KG1 (cell line): ENCODE data around the gene PPIA.

ENCODE experiments used
- DNase-seq: peaks from one replicate; lab custom pipeline; 2025; lab: John Stamatoyannopoulos, UW

The PPIA gene

GRCh38 chr7:44796504-44797328 lies at the start of gene PPIA:
Gene PPIA (plus strand): TSS chr7:44796681. CDS start chr7:44796725, 44 bp downstream.
- peak; percentile 85 for DNase-seq

DNA sequence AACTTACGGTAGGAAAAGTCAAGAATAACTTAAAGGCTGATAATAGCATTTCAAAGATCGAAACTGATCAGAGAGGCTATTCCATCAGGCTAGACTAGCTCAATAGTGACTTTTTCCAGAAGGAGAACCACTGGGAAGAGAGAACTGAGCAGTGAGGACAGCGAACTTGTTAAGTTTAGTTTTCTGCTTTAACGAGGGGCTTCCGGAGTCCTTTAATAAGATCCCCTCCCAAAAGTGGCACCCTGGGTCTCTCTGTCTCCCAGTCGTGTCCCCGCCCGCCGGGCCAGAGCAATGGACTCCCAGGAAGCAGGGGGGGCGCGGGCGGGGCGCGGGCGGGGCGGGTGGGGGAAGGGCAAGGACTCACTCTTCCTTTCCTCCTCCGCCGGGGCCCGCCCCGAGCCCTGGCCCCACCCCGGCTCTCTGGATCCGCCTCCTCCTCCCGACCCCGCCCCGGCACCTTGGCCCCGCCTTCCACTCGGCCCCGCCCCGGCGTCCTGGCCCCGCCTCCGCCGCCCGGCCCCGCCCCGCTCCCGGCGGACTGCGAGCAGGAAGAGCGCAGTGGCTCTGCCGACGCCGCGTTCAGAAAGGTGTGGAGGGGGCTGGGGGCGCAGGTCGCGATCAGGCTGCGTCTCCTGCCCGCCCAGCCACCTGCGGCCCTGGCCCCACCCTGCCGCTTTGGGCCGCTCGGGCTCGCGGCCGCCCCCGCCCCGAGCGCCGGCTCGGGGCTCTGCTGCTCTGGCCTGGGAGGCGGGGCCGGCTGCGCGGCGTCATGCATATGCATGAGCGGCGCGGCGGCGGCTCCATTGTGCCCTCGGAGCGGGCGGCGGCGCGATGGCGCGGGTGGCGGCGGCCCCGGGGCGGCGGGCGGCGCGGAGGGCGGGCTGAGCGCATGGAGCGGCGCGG lies 48.2 kb upstream of the PPIA start, which contains the start of gene ZMIZ2:
ZMIZ2 (plus strand) TSS at position 803 of the 903 bp plus-strand sequence. CDS start 7,403 bp downstream, outside the sequence.
- DNase-seq = peak; percentile 60

DNA sequence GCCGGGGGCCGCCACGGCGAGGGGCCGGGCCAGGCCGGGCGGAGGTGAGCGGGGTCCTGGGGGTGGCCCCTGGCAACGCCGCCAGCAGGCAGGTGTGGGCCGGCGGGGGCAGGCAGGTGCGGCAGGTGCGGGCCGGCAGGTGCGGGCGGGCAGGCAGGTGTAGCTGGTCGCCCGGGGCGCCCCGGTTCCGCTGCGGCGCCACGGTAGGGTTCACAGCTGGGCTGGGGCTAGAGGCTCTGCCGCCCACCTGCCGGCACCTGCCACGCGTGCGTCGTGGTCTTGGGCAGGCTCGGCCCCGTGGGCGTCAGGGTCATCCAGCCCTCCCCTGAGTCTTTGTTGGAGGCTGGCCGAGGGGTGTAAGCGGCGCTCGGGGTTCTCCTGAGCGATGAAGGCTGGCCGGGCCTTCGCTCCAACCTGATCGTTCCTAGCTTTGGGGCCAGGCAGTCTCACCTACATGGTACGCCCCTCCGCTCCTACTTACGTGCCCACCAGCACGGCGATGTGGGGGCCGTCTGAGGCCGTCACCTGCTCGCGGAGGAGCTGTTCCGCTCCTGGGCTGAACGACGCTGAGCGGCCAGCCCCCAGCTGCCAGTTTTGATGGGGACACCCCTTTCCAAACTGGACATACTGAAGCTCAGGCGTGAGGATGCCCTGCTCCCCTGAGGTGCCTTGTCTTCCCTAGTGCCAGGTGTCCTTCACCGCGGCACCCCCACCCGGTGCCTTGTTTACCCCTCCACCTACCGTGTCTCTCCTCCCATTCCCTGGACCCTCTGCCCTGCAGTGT lies 47.3 kb upstream of the PPIA start:
- DNase-seq = no peak

DNA sequence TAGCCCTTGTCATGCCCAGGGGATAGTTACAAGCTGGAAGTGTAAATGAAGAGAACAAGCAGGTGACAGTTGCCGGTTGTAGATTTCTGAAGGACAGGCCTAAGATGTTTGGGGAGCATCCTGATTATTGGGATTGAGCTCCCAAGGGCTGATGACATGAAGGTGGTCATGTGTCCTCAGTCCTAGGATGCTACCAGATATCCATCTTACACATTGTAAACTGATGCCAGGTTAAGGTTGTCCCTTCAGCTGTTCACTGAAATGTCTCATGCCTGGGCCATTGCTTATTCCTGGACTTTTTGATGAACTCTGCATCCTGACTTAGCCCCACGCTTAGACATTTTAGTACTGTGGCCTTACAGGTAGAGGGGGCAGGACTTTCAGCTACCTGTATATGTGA lies 46.5 kb upstream of the PPIA start:
- no peak for DNase-seq

DNA sequence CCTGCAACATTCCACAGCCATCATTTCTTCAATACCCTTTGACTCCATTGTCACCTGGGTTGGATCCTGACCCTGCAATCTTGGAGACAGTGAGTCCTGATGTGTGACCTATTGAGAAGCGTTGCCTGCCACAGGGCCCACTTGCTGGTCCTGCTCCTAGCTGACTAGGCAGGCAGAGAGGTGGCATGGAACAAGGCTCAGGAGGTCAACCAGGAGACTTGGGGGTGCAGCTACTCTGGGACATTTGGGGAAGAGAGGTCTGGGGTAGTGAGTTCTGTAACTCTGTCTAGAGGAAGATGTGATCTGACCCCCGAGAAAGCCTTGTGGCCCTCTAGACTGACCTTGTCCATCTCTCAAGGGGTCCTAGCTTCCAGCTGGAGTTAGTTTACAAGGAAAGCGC lies 46.1 kb upstream of the PPIA start:
- DNase-seq = no peak

DNA sequence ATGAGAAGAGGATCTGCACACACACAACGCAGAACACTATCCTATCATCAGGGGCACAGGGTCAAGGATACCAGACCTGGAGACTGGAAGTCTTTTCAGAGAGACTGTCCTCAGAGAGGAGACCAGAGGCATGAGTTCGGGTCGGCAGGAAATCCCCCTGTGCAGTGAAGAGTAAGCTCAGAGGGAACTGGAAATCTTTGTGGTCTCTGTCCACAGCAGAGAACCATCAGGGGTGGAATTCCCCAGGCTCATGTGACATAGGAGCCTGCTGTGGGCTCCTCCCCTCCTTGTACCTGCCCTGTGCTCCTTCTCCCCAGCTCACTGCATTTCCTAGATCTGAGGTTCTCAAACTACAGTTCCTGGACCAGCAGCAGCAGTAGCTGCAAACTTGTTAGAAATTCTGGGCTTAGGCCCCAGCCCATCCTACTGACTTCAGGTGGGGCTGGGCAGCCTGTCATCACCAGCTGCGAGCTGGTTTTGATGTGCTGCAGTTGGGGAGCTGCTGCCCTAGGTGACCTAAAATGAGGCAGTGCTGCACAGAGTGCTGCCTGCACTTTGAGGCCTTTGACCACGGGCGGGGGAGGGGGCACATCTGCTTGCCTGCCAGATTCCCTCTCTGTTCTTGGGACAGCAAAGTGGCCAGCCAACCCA lies 45.4 kb upstream of the PPIA start:
- no peak for DNase-seq

DNA sequence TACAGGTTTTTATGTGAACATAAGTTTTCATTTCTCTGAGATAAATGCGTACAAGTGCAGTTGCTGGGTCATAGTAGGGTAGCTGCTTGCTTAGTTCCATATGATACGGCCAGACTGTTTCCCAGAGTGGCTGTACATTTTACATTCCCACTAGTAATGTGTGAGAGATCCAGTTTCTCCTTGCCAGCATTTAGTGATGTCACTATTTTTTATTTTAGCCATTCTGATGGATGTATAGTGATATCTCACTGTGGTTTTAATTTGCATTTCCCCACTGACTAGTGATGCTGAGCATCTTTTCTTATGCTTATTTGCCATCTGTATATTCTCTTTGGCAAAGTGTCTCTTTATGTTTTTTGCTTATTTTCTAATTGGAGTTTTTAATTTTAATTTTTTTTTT lies 43.7 kb upstream of the PPIA start:
- DNase-seq = no peak

- no peak for DNase-seq
These were observed 41.4 kb upstream of the PPIA start for GRCh38 chr7:44754802-44755697.

DNA sequence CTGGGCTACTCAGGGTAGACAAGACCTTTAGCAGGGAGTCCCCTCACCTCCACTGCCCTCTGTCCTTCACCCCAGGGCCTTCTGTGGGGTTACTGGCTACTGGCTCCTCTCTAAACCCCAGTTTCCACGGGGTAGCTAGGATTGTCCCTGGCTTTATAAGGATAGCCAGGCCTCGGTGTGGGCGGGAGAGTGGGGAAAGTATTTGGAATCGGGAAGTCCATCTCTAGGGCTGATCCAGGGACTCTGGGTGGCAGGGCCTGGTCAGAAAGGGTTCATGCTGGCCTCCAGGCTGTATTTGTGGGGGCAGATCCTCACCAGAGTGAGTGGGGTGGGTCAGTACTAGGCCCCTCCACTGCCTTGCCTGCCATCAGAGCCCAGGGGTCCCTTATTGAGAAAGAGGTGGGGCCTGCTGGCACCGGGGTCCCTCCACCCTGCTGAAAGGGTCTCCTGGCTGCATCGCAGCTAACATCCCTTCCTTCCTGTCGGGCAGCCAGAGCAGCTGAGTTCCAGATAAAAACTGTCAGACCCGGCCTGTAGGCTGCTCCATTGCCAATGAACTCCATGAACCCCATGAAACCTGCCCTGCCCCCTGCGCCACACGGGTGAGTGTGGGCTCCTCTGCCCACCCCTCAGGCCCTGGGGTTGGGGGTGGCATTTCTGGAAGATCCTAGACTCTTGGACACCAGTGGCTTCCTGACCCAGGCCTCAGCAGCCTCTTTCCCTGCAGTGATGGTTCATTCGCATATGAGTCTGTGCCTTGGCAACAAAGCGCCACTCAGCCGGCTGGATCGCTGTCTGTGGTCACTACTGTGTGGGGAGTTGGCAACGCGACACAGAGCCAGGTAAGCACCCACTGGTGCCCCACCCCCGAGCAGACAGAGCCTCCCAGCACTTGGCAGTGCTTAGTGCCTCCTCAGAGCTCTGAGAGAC lies 40.5 kb upstream of the PPIA start:
- no peak for DNase-seq

GRCh38 chr7:44756904-44757303 lies 39.6 kb upstream of the PPIA start:
- DNase-seq = no peak

- no peak for DNase-seq
These were observed 39.2 kb upstream of the PPIA start for GRCh38 chr7:44757311-44757710.

DNA sequence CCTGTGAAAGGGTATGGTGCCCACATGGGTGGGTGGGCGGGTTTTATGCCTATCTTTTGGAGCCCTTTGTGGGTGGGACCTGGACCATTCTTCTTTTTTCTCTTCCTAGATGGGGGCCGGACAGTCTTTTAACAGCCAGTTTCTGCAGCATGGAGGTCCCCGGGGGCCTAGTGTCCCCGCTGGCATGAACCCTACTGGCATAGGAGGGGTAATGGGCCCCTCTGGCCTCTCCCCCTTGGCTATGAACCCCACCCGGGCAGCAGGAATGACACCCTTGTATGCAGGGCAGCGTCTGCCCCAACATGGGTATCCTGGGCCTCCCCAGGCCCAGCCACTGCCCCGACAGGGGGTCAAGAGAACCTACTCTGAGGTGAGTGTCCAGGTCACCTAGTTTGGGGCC lies 38.7 kb upstream of the PPIA start:
- DNase-seq = no peak

- DNase-seq = no peak
These were observed 37.2 kb upstream of the PPIA start for GRCh38 chr7:44759246-44759645.

DNA sequence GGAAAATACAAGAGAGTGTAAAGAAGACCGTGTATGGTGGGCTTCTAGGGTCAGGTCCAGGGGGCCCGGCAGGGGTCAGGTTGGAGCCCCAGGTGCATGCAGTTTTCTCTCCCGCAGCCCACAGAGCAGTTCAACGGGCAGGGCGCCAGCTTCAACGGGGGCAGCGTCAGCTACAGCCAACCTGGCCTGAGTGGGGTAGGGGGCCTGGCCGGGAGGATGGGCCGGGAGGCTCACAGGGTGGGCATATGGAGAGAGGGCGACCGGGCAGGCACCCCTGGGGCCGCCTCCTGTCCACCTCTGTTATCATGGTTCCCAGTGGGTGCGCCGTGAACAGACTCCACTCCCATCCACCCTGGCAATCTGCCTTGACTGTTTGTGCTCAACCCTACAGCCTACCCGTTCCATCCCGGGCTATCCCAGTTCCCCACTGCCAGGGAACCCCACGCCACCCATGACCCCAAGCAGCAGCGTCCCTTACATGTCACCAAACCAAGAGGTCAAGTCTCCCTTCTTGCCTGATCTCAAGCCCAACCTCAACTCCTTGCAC lies 36.4 kb upstream of the PPIA start:
- no peak for DNase-seq

GRCh38 chr7:44761207-44762161 lies 35.0 kb upstream of the PPIA start:
- DNase-seq = no peak

DNA sequence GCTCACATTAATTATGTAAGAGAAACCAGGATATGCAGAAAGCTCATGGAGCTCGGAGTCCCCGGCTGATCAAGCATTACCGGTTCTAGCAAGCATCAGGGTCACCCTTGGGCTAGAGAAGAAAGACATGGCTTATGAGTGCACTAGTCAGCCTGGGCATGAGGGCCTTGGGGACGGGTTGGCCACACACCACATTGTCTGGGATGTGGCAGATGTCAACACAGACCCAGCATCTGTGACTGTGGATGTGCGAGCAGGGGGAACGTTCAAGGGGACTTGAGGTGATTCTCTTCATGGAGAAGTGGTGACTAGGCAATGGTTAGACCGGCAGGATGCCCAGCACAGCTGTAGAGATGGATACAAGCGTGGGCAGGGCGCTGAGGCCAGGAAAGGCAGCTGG lies 34.2 kb upstream of the PPIA start:
- no peak for DNase-seq

DNA sequence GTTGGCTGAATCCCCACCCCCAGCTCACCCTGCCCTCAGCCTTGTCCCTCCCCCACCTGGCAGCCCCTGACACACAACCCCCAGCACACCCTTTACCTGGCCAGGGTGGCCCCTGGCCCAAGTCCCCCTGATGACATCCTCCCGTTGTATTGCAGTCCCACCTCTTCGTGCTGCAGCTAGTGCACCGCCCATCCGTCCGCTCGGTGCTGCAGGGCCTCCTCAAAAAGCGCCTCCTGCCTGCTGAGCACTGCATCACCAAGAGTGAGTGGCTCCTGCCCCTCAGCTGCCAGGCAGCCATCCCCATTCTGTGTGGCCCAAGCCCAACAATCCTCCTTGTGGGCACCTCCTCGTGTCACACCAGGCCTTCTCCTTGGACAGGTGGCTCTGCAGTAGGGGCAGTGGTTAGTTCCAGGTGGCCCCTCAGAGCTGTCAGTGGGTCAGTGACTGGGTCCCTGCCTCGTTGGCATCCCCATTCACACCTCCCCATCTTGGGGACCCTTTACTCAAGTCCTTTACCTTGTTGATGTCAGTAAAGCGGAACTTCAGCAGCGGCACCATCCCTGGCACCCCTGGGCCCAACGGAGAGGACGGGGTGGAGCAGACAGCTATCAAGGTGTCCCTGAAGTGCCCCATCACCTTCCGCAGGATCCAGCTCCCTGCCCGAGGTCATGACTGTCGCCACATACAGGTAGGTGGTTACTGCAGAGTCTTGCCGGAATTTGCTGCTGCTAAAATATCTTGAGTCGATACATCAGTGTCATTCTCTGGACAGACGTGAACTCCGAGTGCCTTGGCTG lies 33.6 kb upstream of the PPIA start:
- DNase-seq = no peak
